Measurements from ENCODE around the gene SBK3.

- TF ChIP-seq, protein P1, sequence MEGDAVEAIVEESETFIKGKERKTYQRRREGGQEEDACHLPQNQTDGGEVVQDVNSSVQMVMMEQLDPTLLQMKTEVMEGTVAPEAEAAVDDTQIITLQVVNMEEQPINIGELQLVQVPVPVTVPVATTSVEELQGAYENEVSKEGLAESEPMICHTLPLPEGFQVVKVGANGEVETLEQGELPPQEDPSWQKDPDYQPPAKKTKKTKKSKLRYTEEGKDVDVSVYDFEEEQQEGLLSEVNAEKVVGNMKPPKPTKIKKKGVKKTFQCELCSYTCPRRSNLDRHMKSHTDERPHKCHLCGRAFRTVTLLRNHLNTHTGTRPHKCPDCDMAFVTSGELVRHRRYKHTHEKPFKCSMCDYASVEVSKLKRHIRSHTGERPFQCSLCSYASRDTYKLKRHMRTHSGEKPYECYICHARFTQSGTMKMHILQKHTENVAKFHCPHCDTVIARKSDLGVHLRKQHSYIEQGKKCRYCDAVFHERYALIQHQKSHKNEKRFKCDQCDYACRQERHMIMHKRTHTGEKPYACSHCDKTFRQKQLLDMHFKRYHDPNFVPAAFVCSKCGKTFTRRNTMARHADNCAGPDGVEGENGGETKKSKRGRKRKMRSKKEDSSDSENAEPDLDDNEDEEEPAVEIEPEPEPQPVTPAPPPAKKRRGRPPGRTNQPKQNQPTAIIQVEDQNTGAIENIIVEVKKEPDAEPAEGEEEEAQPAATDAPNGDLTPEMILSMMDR (IDR thresholded peaks at IDR 0.05; ENCODE audit: low read depth, low read length), result no peak
- TF ChIP-seq POLR2A (IDR thresholded peaks at IDR 0.05; ENCODE audit: extremely low read depth, insufficient read length), result peak; percentile 30
Measured at GRCh38 chr19:55586976-55587668, 41.8 kb upstream of the SBK3 start.
